ENCODE measurements around the gene AK3. TPM values are rescaled to one million over a fixed set of nuclear protein-coding genes. Genes with fewer than 3 reads are reported as not detected.

The AK3 gene
- total RNA-seq, 1 donor, result 24.2 TPM

GRCh38 chr9:4709380-4709779, 31.6 kb downstream of the AK3 start:
- no peak for DNase-seq (ENCODE audit: low read depth in 2 of 3, low spot score in 2 of 3)

GRCh38 chr9:4706971-4707622, 33.9 kb downstream of the AK3 start:
- DNase-seq (ENCODE audit: low read depth in 2 of 3, low spot score in 2 of 3), result peak in 1 of 3 donors; percentile 7

- no peak for DNase-seq (ENCODE audit: low read depth in 2 of 3, low spot score in 2 of 3)
Observed at GRCh38 chr9:4706021-4706420, 35.0 kb downstream of the AK3 start.

DNA sequence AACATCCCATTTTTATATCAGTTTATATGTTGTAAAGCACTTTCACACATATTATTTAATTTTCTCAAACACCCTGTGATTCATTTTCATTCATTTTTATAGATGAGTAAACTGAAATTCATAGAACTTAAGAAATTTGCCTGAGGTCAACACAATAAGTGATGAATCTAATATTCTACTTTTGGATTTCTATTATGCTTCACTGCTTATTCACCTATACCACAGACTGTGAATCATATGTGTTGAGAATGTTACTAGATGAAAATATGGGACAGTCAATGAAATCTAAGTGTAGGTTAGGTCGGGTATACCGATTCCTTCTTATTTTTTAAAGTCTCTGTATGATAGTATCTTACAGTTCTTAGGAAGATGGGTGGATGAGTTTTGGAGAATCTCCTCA, 36.9 kb downstream of the AK3 start:
- DNase-seq (ENCODE audit: low read depth in 2 of 3, low spot score in 2 of 3), result no peak

DNA sequence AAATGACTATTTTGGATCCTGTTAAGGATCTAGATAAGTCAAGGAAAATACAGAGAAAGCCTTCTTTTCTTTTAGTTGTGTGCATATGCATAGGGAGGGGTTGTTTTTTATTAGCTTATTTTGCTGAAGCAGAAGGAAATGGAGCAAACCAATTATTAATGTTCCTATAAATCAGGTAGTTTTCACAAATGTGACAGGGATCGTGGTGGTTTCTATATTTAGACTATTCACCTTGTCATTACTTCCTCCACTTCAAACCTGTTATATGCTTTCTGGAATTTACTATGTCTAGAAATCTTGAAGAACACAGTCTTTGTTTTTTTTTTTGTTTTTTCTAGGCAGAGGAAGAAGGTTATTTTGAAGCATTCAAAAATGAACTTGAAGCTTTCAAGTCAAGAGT, 39.5 kb downstream of the AK3 start:
- DNase-seq (ENCODE audit: low read depth in 2 of 3, low spot score in 2 of 3), result peak in 1 of 3 donors; percentile 53

DNA sequence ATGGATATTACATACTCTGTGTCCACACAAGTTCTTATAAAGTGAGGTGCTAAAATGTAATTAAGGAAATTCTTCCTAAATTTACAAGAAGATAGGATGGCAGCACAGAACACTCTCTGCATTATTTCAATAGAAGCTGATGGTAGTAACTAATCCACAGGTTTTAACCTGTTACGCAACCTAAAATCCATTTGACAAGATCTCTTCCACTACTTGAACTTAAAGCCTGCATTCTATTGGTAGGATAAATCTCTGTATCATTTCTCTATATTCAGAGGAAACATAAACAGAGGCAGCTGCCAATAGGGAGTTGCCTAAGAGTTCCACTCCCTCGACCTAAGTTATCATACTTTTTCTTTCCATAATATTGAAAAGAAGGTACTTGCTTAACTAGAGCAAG, 40.1 kb downstream of the AK3 start:
- no peak for DNase-seq (ENCODE audit: low read depth in 2 of 3, low spot score in 2 of 3)

DNA sequence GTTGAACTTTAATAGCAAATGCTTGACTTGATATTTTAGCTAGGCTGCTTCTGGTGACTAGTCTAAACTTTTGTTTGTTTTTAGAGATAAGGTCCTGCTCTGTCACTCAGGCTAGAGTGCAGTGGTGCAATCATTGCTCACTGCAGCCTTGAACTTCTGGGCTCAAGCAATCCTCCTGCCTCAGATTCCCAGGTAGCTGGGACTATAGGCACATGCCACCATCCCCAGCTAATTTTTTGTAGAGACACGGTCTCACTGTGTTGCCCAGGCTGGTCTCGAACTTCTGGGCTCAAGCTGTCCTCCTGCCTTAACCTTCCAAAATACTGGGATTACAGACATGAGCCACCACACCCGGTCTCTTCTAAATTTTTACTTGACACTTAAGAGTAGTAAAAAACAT, 40.9 kb downstream of the AK3 start:
- DNase-seq (ENCODE audit: low read depth in 2 of 3, low spot score in 2 of 3), result no peak

DNA sequence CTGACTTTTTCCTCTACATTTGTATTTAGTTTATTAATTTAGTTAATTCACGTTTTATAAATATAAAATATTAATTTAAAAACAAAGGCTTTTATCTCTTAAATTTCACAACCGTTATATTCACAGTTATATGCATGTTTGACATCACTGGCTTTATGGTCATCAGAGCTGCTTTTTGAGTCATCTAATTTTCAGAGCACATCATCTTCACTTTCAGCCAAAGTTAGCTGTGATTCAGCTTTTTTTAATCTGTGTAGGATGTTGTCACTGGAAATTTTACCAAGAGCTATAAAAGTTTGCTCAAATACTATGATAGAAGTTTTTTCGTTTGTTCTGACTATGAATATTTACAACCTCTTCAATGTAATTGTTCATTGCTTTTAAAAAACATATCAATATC, 49.2 kb downstream of the AK3 start:
- DNase-seq (ENCODE audit: low read depth in 2 of 3, low spot score in 2 of 3), result no peak

- DNase-seq (ENCODE audit: low read depth in 2 of 3, low spot score in 2 of 3), result no peak
Observed at GRCh38 chr9:4690144-4690543, 50.9 kb downstream of the AK3 start.

- DNase-seq (ENCODE audit: low read depth in 2 of 3, low spot score in 2 of 3), result no peak
Observed at GRCh38 chr9:4689687-4690104, 51.3 kb downstream of the AK3 start.

- DNase-seq (ENCODE audit: low read depth in 2 of 3, low spot score in 2 of 3), result no peak
Observed at GRCh38 chr9:4689021-4689420, 52.0 kb downstream of the AK3 start.

- DNase-seq (ENCODE audit: low read depth in 2 of 3, low spot score in 2 of 3), result no peak
Observed at GRCh38 chr9:4686584-4686983, 54.4 kb downstream of the AK3 start.

DNA sequence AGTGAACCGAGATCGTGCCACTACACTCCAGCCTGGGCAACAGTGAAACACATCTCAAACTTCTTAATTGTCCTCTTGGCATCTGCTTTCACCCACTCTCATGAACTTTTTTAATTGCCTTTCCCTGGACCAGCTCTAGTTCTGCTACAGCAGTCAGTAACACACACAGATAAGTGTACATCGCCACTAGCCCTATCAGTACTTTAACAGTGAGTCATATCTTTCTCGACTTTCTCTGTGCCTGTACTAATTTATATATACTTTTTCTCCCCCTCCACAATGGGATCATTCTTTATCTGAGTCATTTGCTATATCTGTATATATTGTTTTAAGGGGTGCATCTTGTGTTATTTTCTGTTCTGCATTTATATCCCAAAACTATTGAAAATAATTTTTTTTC, 54.9 kb downstream of the AK3 start:
- no peak for DNase-seq (ENCODE audit: low read depth in 2 of 3, low spot score in 2 of 3)

DNA sequence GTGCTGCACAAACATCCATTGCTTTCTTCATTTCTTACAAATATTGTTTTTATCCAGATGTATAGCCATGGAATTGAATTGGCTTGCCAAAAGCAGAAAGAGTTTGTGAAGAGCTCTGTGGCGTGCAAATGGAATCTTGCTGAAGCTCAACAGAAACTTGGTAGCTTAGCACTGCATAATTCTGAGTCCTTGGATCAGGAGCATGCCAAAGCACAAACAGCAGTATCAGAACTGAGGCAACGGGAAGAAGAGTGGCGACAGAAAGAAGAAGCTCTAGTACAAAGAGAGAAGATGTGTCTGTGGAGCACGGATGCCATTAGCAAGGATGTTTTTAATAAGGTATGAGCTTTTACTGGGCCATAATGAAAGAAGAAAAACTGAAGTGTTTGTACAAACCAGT, 56.2 kb downstream of the AK3 start:
- DNase-seq (ENCODE audit: low read depth in 2 of 3, low spot score in 2 of 3), result no peak

- no peak for DNase-seq (ENCODE audit: low read depth in 2 of 3, low spot score in 2 of 3)
Observed at GRCh38 chr9:4680750-4681149, 60.3 kb downstream of the AK3 start.

DNA sequence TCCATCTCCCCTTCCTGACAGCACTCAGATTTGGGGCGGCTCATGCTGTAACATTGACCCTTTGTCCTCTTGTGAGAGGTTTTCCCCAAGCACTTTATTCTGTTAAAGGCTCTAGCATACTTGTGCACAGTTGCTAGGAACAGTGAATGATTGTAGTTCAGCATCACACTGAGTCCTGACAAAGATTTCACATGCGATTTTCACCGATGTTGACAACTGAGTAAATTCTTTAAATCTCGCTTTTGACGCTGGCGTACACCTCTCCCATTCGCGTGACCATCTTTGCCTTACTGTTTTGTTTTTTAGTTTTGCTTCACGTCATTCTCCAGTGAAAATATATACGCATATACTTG, 60.9 kb downstream of the AK3 start:
- DNase-seq (ENCODE audit: low read depth in 2 of 3, low spot score in 2 of 3), result no peak

DNA sequence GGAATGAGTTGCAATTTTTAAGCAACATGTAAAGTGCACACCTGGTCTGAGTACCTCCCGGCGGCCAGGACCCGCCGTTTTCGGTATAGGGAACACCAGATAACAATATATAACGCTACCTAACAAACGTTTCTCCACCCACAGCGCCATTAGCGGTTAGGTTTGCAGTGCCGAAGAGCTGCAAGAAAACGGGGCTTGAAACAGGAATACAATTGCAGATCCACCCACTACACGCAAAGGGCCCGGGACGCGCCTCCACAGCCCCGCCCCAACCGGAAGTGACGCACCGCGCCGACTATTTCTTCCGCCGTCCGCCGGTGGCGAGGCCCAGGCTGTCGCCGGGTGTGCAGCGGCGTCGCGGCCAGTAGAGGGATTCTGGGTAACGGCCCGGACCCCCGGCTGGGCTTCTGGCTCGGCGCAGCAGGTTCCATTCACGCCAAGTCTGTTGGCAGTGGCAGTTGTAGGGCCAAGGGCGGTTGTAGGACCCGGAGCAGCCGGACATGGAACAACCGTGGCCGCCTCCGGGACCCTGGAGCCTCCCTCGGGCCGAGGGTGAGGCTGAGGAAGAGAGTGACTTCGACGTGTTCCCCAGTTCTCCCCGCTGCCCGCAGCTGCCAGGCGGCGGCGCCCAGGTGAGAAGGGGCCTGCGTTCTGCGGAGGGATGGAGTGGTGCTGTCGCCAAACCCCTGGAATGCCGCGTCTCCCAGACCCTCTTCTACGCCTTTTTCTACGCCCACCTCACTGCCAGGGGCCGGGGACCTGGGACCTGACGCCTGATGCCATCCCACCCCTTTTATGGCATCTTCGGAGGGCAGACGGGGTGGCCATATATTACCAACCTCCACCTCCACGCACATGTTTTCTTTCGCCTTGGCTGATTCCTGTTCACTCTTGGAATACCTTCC, 61.5 kb downstream of the AK3 start, which contains the start of gene CDC37L1:
CDC37L1 (plus strand) TSS at position 302 of the 905 bp plus-strand sequence; CDS start at position 501, 199 bp downstream.
- DNase-seq (ENCODE audit: low read depth in 2 of 3, low spot score in 2 of 3), result peak; percentile 96 to 97 (median 96)

- peak in 1 of 3 donors; percentile 67 for DNase-seq (ENCODE audit: low read depth in 2 of 3, low spot score in 2 of 3)
Observed at GRCh38 chr9:4678679-4679267, 62.2 kb downstream of the AK3 start.

GRCh38 chr9:4677392-4677791, 63.6 kb downstream of the AK3 start:
- no peak for DNase-seq (ENCODE audit: low read depth in 2 of 3, low spot score in 2 of 3)

DNA sequence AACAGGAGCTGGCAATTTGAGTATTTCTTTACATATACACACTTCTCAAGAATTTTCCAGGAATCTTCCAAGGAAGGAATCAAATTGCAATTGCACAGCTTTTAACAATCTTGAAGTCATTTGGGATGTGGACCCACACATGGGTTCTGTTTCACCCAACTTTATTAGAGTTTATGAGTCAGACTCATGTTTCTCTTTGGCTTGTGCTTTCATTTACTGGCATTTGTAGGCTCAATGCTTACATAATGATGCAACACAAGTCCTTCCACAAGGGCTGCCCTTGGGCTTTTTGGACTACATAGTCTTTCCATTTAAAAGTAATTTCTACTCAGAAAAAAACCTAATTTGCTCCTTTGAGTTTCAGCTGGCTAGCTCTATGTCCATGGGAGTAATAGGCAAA, 66.2 kb downstream of the AK3 start:
- no peak for DNase-seq (ENCODE audit: low read depth in 2 of 3, low spot score in 2 of 3)

- no peak for DNase-seq (ENCODE audit: low read depth in 2 of 3, low spot score in 2 of 3)
Observed at GRCh38 chr9:4671737-4672136, 69.3 kb downstream of the AK3 start.

DNA sequence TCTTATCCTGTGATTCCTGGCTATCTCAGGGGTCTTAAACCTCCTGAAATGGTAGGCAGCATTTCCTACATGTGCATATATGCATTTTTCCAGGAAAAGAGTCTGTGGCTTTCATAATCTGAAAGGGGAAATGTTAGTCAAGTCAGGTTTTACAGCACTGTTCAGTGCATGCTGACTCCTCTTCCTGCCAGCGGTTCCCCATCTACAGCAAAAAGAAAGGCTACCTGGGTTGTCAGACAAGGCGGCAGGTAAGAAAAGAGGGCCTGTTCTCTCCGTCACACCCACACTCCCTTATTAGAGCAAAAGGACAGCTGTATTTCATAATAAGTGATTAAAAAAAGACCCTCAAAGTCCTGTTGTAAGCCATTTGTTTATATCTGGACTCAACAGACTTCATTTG, 70.4 kb downstream of the AK3 start:
- no peak for DNase-seq (ENCODE audit: low read depth in 2 of 3, low spot score in 2 of 3)
